ENCODE results near the gene CMTR1. TPM values are rescaled to one million over a fixed set of nuclear protein-coding genes. Genes with fewer than 3 reads are reported as not detected.

The CMTR1 gene
- polyA plus RNA-seq, 1 donor from 2014 or later, result 64.1 TPM

DNA sequence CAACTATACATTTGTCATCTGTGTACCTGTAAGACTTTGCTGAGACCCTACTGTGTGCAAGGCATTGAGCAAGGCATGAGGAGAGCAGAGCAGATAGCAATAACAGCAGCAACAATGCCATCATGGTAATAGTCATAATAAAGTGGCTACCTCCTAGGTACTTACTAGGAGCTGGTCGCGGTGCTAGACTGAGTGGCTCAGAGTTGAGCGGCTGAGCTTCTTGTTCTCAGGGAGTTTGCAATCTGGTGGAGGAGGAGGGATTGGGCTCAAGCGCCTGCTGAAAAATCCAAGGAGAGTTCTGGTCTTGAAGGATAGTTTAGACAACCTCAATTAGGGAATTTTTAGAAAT is 91.9 kb downstream of the CMTR1 start:
- Histone ChIP-seq H3F3A (ENCODE audit: insufficient read depth, low read length, poor library complexity, severe bottlenecking) (no peaks in the 10 kb centered on the region), H3K9ac (ENCODE audit: low read length) (no peak overlapping the region)
- TF ChIP-seq RAD21 (conservative IDR thresholded peaks at IDR 0.05) (no peak), SMC3 (conservative IDR thresholded peaks at IDR 0.05; ENCODE audit: poor library complexity) (no peak), EZH2 (IDR thresholded peaks at IDR 0.05; ENCODE audit: borderline replicate concordance, insufficient read depth, low read length, poor library complexity, severe bottlenecking) (no peak)
- TF ChIP-seq, protein P1, sequence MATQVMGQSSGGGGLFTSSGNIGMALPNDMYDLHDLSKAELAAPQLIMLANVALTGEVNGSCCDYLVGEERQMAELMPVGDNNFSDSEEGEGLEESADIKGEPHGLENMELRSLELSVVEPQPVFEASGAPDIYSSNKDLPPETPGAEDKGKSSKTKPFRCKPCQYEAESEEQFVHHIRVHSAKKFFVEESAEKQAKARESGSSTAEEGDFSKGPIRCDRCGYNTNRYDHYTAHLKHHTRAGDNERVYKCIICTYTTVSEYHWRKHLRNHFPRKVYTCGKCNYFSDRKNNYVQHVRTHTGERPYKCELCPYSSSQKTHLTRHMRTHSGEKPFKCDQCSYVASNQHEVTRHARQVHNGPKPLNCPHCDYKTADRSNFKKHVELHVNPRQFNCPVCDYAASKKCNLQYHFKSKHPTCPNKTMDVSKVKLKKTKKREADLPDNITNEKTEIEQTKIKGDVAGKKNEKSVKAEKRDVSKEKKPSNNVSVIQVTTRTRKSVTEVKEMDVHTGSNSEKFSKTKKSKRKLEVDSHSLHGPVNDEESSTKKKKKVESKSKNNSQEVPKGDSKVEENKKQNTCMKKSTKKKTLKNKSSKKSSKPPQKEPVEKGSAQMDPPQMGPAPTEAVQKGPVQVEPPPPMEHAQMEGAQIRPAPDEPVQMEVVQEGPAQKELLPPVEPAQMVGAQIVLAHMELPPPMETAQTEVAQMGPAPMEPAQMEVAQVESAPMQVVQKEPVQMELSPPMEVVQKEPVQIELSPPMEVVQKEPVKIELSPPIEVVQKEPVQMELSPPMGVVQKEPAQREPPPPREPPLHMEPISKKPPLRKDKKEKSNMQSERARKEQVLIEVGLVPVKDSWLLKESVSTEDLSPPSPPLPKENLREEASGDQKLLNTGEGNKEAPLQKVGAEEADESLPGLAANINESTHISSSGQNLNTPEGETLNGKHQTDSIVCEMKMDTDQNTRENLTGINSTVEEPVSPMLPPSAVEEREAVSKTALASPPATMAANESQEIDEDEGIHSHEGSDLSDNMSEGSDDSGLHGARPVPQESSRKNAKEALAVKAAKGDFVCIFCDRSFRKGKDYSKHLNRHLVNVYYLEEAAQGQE (IDR thresholded peaks at IDR 0.05; ENCODE audit: borderline replicate concordance), result no peak

DNA sequence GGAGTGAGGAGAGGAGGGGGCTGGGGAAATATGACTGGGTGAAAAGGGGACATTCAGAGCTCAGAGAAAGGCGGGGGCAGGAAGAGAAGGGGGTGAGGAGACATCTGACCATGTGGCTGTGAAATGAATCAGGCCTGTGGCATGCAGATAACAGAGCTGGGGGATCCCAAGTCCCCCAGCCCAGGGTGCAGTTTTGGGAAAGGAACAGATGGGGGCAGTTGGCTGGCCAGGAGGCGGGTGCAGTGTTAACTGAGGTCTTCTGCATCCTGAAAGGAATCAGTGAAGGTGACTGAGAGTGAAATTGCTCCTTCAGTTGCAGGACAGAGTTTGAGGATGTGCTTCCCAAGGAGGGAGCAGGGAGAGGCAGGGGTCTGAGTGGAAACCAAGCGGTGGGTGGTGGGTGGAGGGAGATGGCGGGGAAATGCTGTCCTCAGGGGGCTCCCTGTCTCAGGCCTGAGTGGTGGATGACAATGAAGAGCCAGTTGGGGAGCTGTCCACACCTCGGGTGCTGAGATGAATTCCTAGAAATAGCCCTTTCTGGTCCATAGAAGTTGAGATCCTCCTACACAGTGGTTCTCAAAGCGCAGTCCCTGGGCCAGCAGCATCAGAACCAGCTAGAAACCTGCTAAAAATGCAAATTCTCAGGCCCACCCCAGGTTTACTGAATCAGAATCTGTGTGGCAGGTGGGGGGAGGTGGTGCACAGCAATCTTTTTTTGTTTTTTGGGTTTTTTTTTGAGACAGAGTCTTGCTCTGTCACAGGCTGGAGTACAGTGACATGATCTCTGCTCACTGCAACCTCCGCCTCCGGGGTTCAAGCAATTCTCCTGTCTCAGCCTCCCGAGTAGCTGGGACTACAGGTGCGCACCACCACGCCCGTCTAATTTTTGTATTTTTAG is 92.7 kb downstream of the CMTR1 start:
- Histone ChIP-seq H3K9ac (ENCODE audit: low read length) (no peak overlapping the region), H3K9me2 (ENCODE audit: insufficient read depth, low read length) (no peaks in the 10 kb centered on the region), H3K79me2 (replicated peaks; ENCODE audit: insufficient read depth, low read length) (no peaks in the 10 kb centered on the region), H3K9me3 (ENCODE audit: low read length) (no peaks in the 10 kb centered on the region), H3K4me3 (ENCODE audit: low read length) (no peak overlapping the region), H4K20me1 (ENCODE audit: insufficient read depth) (no peaks in the 10 kb centered on the region), H3K4me2 (ENCODE audit: low read length) (no peak overlapping the region), H3F3A (ENCODE audit: insufficient read depth, low read length, poor library complexity, severe bottlenecking) (no peaks in the 10 kb centered on the region), H3K36me3 (ENCODE audit: insufficient read depth, low read length) (no peaks in the 10 kb centered on the region), H3K27ac (ENCODE audit: low read length) (no peak overlapping the region), H3K27me3 (ENCODE audit: insufficient read depth, low read depth, low read length) (no peaks in the 10 kb centered on the region), H2AFZ (ENCODE audit: low read depth, low read length) (no peak overlapping the region)
- no peak for TF ChIP-seq EP300 (conservative IDR thresholded peaks at IDR 0.05; ENCODE audit: poor library complexity, severe bottlenecking)
- TF ChIP-seq RAD21 (conservative IDR thresholded peaks at IDR 0.05), result no peak
- no peak for TF ChIP-seq MXI1 (conservative IDR thresholded peaks at IDR 0.05; ENCODE audit: poor library complexity, severe bottlenecking)
- TF ChIP-seq, protein P1 (IDR thresholded peaks at IDR 0.05; ENCODE audit: borderline replicate concordance), result no peak
- TF ChIP-seq EZH2 (IDR thresholded peaks at IDR 0.05; ENCODE audit: borderline replicate concordance, insufficient read depth, low read length, poor library complexity, severe bottlenecking), result no peak
- no peak for TF ChIP-seq TAF1 (IDR thresholded peaks at IDR 0.05; ENCODE audit: low read depth)
- no peak for TF ChIP-seq SMC3 (conservative IDR thresholded peaks at IDR 0.05; ENCODE audit: poor library complexity)
- TF ChIP-seq POLR2AphosphoS5 (IDR thresholded peaks at IDR 0.05), result no peak
- TF ChIP-seq, protein P2, sequence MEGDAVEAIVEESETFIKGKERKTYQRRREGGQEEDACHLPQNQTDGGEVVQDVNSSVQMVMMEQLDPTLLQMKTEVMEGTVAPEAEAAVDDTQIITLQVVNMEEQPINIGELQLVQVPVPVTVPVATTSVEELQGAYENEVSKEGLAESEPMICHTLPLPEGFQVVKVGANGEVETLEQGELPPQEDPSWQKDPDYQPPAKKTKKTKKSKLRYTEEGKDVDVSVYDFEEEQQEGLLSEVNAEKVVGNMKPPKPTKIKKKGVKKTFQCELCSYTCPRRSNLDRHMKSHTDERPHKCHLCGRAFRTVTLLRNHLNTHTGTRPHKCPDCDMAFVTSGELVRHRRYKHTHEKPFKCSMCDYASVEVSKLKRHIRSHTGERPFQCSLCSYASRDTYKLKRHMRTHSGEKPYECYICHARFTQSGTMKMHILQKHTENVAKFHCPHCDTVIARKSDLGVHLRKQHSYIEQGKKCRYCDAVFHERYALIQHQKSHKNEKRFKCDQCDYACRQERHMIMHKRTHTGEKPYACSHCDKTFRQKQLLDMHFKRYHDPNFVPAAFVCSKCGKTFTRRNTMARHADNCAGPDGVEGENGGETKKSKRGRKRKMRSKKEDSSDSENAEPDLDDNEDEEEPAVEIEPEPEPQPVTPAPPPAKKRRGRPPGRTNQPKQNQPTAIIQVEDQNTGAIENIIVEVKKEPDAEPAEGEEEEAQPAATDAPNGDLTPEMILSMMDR (IDR thresholded peaks at IDR 0.05; ENCODE audit: poor library complexity, severe bottlenecking), result no peak

More for the DNA sequence above, 91.9 kb downstream of the CMTR1 start:
- no peaks in the 10 kb centered on the region for H3K9me2 ChIP-seq (ENCODE audit: insufficient read depth, low read length)
- H3K4me2 ChIP-seq (ENCODE audit: low read length), result no peak overlapping the region
- H3K27ac ChIP-seq (ENCODE audit: low read length), result no peak overlapping the region
- H3K4me3 ChIP-seq (ENCODE audit: low read length), result no peak overlapping the region
- no peaks in the 10 kb centered on the region for H3K27me3 ChIP-seq (ENCODE audit: insufficient read depth, low read depth, low read length)
- H4K20me1 ChIP-seq (ENCODE audit: insufficient read depth), result no peaks in the 10 kb centered on the region
- H3K79me2 ChIP-seq (replicated peaks; ENCODE audit: insufficient read depth, low read length), result no peaks in the 10 kb centered on the region
- no peaks in the 10 kb centered on the region for H3K36me3 ChIP-seq (ENCODE audit: insufficient read depth, low read length)
- no peak overlapping the region for H2AFZ ChIP-seq (ENCODE audit: low read depth, low read length)
- H3K9me3 ChIP-seq (ENCODE audit: low read length), result no peaks in the 10 kb centered on the region

Measured in neural cell (in vitro differentiated cells).